ENCODE measurements around the gene PTGIR.
"Not testable (repeated sequence)": the region's sequence is repeated elsewhere in the genome, so short reads cannot be mapped to it uniquely, and the experiment has no call there.

PTGIR gene

GRCh38 chr19:46637224-46637623 lies 12.3 kb upstream of the PTGIR start:
- no peak for DNase-seq (ENCODE audit: low read depth)

GRCh38 chr19:46635920-46636761 lies 11.3 kb upstream of the PTGIR start, which contains the start of gene GNG8:
TSS of gene GNG8 (minus strand) at chr19:46636202. CDS start at chr19:46634682, 1,520 bp downstream.
- DNase-seq (ENCODE audit: low read depth): no peak

- no peak for DNase-seq (ENCODE audit: low read depth)
Measured at GRCh38 chr19:46634656-46635218, 9.8 kb upstream of the PTGIR start.

GRCh38 chr19:46634045-46634655 lies 9.3 kb upstream of the PTGIR start:
- peak; percentile 83 for DNase-seq (ENCODE audit: low read depth)

- no peak for DNase-seq (ENCODE audit: low read depth)
Measured at GRCh38 chr19:46633130-46633529, 8.2 kb upstream of the PTGIR start.

DNA sequence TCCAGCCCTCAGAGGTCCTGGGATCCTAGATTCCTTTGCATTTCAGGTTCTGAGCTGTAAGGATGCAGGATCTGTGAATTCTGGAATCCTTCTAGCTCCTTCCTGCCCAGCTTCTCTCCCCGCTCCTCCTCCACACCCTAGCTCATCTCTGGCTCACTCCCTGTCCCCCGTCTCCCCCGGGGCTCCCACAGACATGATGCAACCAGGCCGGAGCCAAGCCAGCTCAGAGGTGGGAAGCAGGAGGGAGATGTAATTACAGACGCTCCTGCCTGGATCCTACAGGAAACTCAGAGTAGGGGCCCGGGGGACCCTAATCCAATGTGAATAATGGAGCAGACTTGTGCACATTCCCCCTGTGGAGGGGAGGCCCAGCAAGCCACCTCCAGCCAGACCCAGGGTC lies 6.6 kb upstream of the PTGIR start:
- peak; percentile 42 for DNase-seq (ENCODE audit: low read depth)

GRCh38 chr19:46630586-46631205 lies 5.8 kb upstream of the PTGIR start:
- DNase-seq (ENCODE audit: low read depth): no peak

DNA sequence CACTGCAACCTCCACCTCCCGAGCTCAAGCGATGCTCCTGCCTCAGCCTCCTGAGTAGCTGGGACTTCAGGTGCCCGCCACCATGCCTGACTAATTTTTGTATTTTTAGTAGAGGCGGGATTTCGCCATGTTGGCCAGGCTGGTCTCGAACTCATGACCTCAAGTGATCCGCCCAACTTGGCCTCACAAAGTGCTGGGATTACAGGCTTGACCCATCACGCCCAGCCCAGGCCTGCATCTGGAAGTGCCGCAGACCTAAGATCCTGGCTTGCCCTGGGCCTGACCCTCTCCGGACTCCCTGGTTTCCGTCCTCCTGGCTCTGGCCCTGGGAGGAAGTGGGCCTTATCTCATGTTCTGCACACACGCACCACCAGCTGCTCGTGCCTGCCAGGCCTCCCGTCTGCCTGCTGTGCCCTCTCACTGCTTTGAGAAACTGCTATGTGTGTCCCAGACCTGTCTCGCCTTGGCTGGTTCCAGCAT lies 4.7 kb upstream of the PTGIR start:
- DNase-seq (ENCODE audit: low read depth): no peak

GRCh38 chr19:46628970-46629369 lies 4.1 kb upstream of the PTGIR start:
- DNase-seq (ENCODE audit: low read depth): not testable (repeated sequence)

GRCh38 chr19:46626446-46626845 lies 1.6 kb upstream of the PTGIR start:
- no peak for DNase-seq (ENCODE audit: low read depth)

DNA sequence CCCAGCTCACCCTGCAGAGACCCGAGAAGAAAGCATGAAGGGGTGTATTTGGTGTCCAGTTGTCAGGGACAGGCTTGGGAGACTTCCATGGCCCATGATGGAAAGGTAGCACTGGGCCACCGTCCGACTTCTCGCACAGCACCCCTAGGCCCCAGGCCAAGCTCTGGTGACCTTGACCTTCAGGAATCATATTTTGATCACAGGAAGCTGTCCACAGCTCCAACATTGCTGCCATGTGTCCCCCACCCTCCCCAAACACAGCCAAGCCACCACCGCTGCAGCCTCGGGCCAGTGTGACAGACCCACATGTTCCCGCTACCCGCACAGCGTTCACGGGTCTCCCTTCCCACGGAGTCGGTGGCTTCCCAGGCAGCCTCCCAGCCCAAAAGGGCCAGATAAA lies 842 bp upstream of the PTGIR start:
- no peak for DNase-seq (ENCODE audit: low read depth)

DNA sequence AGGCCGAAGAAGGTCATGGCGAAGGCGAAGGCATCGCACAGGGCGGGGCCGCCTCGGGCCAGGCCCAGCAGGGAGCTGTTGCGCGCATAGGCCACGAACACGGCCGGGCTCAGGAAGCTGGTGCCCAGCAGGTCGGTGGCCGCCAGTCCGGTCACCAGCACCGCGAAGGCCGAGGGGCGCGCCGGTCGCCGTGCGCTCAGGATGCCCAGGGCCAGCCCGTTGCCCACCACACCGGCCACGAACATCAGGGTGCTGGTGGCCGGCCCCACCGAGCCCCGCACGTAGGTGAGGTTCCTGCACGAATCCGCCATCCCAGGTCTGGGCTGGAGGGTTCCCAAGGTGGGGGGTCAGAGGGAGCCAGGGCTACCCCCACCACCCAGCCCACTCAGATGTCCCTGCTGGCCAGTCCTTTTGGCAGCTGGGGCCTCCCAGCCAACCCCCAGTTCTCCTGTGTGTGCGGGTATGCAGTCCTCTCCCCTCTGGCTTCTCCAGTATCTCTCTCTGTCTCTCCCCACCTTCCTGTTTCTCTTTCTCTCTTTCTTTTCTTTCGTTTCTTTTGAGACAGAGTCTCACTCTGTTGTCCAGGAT lies 880 bp downstream of the PTGIR start:
- no peak for DNase-seq (ENCODE audit: low read depth)

DNA sequence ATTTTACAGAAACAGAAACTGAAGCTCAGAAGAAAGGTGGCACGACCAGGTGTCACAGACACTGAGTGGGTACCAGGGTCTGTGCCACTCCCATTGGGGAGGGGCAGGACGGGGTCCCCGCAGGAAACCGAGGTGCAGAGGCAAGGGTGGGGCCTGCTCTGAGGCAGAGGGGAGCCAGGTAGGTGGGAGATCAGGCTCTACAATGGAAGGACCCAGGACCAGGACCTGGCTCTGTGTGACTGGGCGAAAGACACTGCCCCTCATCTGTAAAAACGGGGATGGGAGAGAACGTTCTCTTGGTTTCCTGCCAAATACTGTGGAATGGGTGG lies 2.8 kb downstream of the PTGIR start:
- DNase-seq (ENCODE audit: low read depth): no peak

DNA sequence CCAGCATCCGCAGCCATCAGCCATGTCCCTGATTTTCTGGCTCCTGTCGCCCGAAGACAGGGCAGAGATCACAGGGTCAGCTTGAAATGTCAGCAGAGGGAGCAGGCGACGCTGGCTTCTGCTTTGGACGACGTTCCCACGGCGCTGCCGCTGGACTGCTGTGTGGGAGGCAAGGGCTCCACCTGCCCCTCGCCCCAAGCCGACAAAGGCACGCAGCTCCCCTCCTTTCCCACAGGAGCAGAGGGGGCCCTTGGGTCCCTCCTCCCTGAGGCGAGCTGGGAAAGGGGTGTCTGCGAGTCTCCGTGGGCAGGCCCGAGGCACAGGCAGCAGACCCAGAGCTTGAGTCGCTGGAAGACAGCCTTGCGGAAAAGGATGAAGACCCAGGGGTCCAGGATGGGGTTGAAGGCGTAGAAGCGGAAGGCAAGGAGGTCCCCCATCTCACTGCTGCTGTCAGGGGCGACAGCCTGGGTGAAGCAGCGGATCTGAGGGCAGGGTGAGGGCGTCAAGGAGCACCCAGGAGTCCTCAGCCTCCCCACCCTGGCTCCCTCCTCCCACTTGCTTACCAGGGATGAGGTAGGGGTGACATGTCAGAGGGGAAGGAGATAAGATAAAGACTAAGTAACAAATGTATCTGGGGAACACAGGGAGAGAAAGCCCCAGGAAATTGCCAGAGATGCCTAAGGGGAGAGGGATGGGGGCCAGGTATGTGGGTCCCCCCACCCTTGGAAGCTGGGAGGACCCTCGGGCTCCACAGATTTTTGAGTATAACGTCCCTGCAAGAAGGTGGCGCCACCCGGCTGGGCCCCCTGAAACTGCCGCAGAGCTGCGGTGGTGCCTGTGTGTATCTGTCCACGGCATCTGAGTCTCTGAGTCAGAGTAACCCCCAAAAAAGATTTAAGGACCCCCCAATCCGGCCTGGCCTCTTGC lies 3.4 kb downstream of the PTGIR start:
- DNase-seq (ENCODE audit: low read depth): no peak

GRCh38 chr19:46620716-46621115 lies 4.2 kb downstream of the PTGIR start:
- DNase-seq (ENCODE audit: low read depth): peak; percentile 45

- DNase-seq (ENCODE audit: low read depth): no peak
Measured at GRCh38 chr19:46620267-46620666, 4.6 kb downstream of the PTGIR start.

DNA sequence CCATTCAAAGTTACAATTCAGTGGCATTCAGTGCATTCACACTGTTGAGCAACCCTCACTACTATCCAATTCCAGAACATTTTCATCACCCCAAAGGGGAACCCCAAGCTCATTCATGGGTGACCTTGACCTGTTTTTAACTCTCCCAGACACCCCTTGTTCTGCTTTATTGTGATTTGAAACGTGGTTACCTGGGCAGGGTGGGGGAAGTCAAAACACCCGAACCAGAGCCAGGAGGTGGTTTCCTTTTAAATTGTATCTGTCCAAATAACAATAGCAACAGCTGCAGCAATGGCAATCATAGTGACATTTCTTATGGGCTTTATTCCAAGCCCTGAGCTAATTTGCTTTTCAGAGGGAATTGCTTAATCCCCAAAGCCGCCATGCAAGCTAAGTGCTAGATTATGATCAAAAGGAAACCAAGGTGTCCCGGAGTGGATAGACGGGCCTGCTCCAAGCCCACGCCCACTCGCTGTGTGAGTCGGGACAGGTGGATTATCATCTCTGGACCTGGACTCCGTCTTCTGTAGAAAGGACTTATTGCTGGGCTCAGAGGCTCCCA lies 6.1 kb downstream of the PTGIR start:
- DNase-seq (ENCODE audit: low read depth): peak; percentile 72

- DNase-seq (ENCODE audit: low read depth): no peak
Measured at GRCh38 chr19:46617601-46618000, 7.3 kb downstream of the PTGIR start.

GRCh38 chr19:46616631-46617322 lies 8.1 kb downstream of the PTGIR start:
- DNase-seq (ENCODE audit: low read depth): peak; percentile 41

DNA sequence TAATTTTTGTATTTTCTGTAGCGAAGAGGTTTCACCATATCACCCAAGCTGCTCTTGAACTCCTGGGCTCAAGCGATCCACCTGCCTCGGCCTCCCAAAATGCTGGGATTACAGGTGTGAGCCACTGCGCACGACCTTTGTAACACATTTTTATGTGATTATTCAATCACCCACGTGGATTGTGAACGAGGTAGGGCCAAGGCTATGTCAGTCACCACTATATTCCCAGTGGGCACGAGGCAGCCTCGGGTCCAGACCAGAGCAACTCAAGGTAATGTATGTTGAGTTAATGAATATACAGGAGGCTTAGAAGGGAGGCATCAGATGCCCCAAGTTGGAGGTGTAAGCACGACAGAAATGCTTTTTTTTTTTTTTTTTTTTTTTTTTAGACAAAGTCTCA lies 8.9 kb downstream of the PTGIR start:
- DNase-seq (ENCODE audit: low read depth): no peak

Measured in fibroblast of gingiva (primary cell).